Stomach (tissue), 9 donors: ENCODE data around the gene CTNNA3. TPM values are rescaled to one million over a fixed set of nuclear protein-coding genes. Genes with fewer than 3 reads are reported as not detected.

Experiments used
- DNase-seq, 2 donors: peaks; one replicate each; pipeline versions ENCODE4 v3.0.0 to v3.0.0-alpha.2; 2013 to 2019
- H3K27ac ChIP-seq, 5 donors: fragments of 200-600 bp in 4 of 5; sonication (generic) in 4 of 5; one replicate each; pipeline ENCODE4 v1.5.1; 2013 to 2019; ENCODE audit warnings: mild to moderate bottlenecking in 1 of 5, moderate library complexity in 1 of 5
- H3K27me3 ChIP-seq, 3 donors: fragments of 200-600 bp; sonication (generic); one replicate each; pipeline ENCODE4 v1.5.1; 2017 to 2019; ENCODE audit warnings: mixed run types in 1 of 3
- H3K36me3 ChIP-seq, 4 donors: fragments of 200-600 bp; sonication (generic); 1 replicate in 3 of 4; 2 replicates in 1 of 4; pipeline ENCODE4 v1.5.1; 2016 to 2019
- H3K4me1 ChIP-seq, 4 donors: fragments of 200-600 bp; sonication (generic); one replicate each; pipeline ENCODE4 v1.5.1; 2016 to 2019
- H3K4me3 ChIP-seq, 4 donors: fragments of 200-600 bp; sonication (generic) in 3 of 4; one replicate each; pipeline ENCODE4 v1.5.1; 2016 to 2019; ENCODE audit warnings: mild to moderate bottlenecking in 1 of 4
- H3K9me3 ChIP-seq, 4 donors: fragments of 200-600 bp; sonication (generic); one replicate each; pipeline ENCODE4 v1.5.1; 2016 to 2019
- CTCF ChIP-seq, 7 experiments: fragments of 450-650 bp in 4 of 7; fragments of 200-600 bp in 3 of 7; sonication (generic) in 3 of 7; IDR thresholded peaks; one replicate each; pipeline ENCODE4 v1.5.1; 2016 to 2019; ENCODE audit warnings: antibody characterized with exemption in 7 of 7, control low read depth in 2 of 7, mild to moderate bottlenecking in 1 of 7
- EP300 ChIP-seq: sonication (generic); formaldehyde crosslinking; IDR thresholded peaks from one replicate; pipeline ENCODE4 v1.6.1; 2017; ENCODE audit warnings: antibody characterized with exemption
- POLR2A ChIP-seq, 4 donors: fragments of 450-650 bp; IDR thresholded peaks; one replicate each; pipeline ENCODE4 v1.6.1; 2016; ENCODE audit warnings: antibody characterized with exemption in 4 of 4, control low read depth in 2 of 4, mild to moderate bottlenecking in 1 of 4, moderate library complexity in 1 of 4
- POLR2AphosphoS5 ChIP-seq, 3 donors: sonication (generic); formaldehyde crosslinking; IDR thresholded peaks; one replicate each; pipeline ENCODE4 v1.6.1; 2016; ENCODE audit warnings: antibody characterized with exemption in 3 of 3
- WGBS, 5 donors: extraction: QIAGEN DNeasy Blood & Tissue Kit in 3 of 5; methylation state at CpG; one replicate each; pipeline versions ENCODE4 v1.1.5 to v1.1.7; 2013 to 2018; 5-methylcytosine and 5-hydroxymethylcytosine counted together
- intact Hi-C: fragments of 100-400 bp; cut with DNase I; formaldehyde crosslinking; loops from one replicate; pipeline ENCODE4 v1.15.1; 2023; ENCODE audit warnings: low total_unique reads
- polyA plus RNA-seq, 3 donors: library from polyadenylated mRNA; stranded (reverse); fragments of 200-250 nt; gene quantifications; one replicate each; pipeline ENCODE4 v1.2.3, GENCODE V29; 2013
- total RNA-seq, 5 donors: library from RNA; depleted of rRNA; stranded (reverse); fragments of >200 nt; gene quantifications; one replicate each; pipeline versions ENCODE4 v1.1.0 to v1.2.3, GENCODE V29; 2014 to 2016
- donor health status: healthy with polysubstance abuse.
- donor health status: Bipolar disorder and iron deficiency.
- donor health status: healthy.

Gene CTNNA3
- total and polyA plus RNA-seq, 8 donors = 0.14 to 46.1 (median 12.9) TPM; not detected in 2

GRCh38 chr10:67464278-67464677, 231.7 kb downstream of the CTNNA3 start:
- no peak for DNase-seq

GRCh38 chr10:67452892-67453291, 243.1 kb downstream of the CTNNA3 start:
- Histone ChIP-seq H3K27ac (no peak overlapping the region), H3K4me3 (no peak overlapping the region), H3K4me1 (no peaks in the 10 kb centered on the region), H3K27me3 (no peaks in the 10 kb centered on the region), H3K9me3 (peaks cover 0 to 19% (median 5%) of the 10 kb centered on the region in 4 donors), H3K36me3 (no peaks in the 10 kb centered on the region)
- DNase-seq = no peak
- intact Hi-C loops = no loop called here
- WGBS, 5 donors = 56 to 75% (median 69%) methylated on average over 1 of the region's 1 CpG
- no peak for TF ChIP-seq POLR2AphosphoS5 (IDR thresholded peaks at IDR 0.05)
- TF ChIP-seq EP300 = no peak
- TF ChIP-seq CTCF (IDR thresholded peaks at IDR 0.05) = no peak
- TF ChIP-seq POLR2A (IDR thresholded peaks at IDR 0.05) = no peak

More at GRCh38 chr10:67464278-67464677, 231.7 kb downstream of the CTNNA3 start:
- 34 to 56% (median 42%) methylated on average over 3 of the region's 3 CpGs for WGBS, 5 donors
- Histone ChIP-seq H3K4me3 (no peak overlapping the region), H3K27ac (no peak overlapping the region), H3K36me3 (no peaks in the 10 kb centered on the region), H3K4me1 (no peaks in the 10 kb centered on the region), H3K27me3 (no peaks in the 10 kb centered on the region), H3K9me3 (no peaks in the 10 kb centered on the region)
- intact Hi-C loops = no loop called here
- no peak for TF ChIP-seq CTCF (IDR thresholded peaks at IDR 0.05)
- TF ChIP-seq POLR2AphosphoS5 (IDR thresholded peaks at IDR 0.05) = no peak
- no peak for TF ChIP-seq EP300
- TF ChIP-seq POLR2A (IDR thresholded peaks at IDR 0.05) = no peak

GRCh38 chr10:67438605-67439304, 257.2 kb downstream of the CTNNA3 start:
- H3K36me3 ChIP-seq = no peaks in the 10 kb centered on the region
- DNase-seq = peak in 1 of 2 donors; percentile 57
- no peak overlapping the region for H3K4me3 ChIP-seq
- intact Hi-C loops = no loop called here
- TF ChIP-seq POLR2AphosphoS5 (IDR thresholded peaks at IDR 0.05) = no peak
- no peak for TF ChIP-seq EP300
- TF ChIP-seq POLR2A (IDR thresholded peaks at IDR 0.05) = no peak
- no peak for TF ChIP-seq CTCF (IDR thresholded peaks at IDR 0.05)
- peaks cover 0 to 22% (median 7%) of the 10 kb centered on the region in 4 donors for H3K9me3 ChIP-seq
- H3K27me3 ChIP-seq = no peaks in the 10 kb centered on the region
- WGBS, 5 donors = 27 to 42% (median 39%) methylated on average over 4 of the region's 4 CpGs
- no peak overlapping the region for H3K27ac ChIP-seq
- peaks cover 0 to 6% (median 0%) of the 10 kb centered on the region in 4 donors for H3K4me1 ChIP-seq

GRCh38 chr10:67433276-67433675, 262.7 kb downstream of the CTNNA3 start:
- Histone ChIP-seq H3K9me3 (no peaks in the 10 kb centered on the region), H3K27me3 (no peaks in the 10 kb centered on the region), H3K4me1 (no peaks in the 10 kb centered on the region), H3K27ac (no peak overlapping the region), H3K36me3 (no peaks in the 10 kb centered on the region), H3K4me3 (no peak overlapping the region)
- no peak for DNase-seq
- TF ChIP-seq CTCF (IDR thresholded peaks at IDR 0.05) (no peak), POLR2A (IDR thresholded peaks at IDR 0.05) (no peak), EP300 (no peak)
- 71 to 81% (median 76%) methylated on average over 2 of the region's 2 CpGs for WGBS, 5 donors
- intact Hi-C loops = no loop called here
